NCI-H748 (cell line): ENCODE results near the gene TXNRD3.
"Not testable (repeated sequence)": the region's sequence is repeated elsewhere in the genome, so short reads cannot be mapped to it uniquely, and the experiment has no call there.

Experiments used
- DNase-seq: peaks from one replicate; lab custom pipeline; 2025; ENCODE audit not compliant: unreplicated experiment; lab: John Stamatoyannopoulos, UW

The TXNRD3 gene

DNA sequence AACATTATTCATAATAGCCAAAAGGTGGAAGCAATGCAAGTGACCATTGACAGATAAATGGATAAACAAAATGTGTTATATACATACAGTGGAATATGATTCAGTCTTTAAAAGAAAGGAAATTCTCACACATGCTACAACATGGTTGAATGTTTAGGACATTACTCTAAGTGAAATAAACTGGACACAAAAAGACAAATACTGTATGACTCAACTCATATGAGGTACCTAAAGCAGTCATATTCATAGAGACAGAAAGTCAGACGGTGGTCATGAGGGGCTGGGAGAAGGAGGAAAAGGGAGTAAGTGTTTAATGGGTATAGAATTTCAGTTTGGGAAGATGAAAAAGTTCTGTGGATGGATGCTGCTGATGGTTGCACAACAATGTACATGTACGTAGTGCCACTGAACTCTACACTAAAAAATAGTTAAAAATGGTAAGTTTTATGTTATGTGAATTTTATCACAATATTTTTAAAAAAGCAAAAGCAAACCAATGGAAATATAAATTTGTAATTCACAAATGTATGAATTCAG, 5.3 kb downstream of the TXNRD3 start:
- no peak for DNase-seq

GRCh38 chr3:126646674-126647073, 8.2 kb downstream of the TXNRD3 start:
- no peak for DNase-seq

DNA sequence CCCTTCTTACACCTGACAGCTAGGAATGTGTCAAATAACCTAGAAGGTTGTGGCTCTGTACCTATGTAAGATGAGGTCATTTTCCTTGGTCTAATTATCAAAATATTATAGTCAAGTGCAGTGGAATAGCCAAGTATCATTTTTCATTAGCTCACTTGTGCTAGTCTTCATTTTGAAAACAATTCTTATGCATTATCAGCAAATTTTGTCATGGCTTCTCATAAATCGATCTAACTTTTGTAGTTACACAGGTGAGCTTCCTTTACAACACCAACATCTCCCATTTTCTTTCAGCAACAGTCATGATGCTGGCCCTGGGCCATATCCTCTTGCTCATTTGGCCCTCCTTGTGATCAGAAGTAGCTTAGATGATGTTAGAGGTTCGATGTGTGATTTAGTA, 10.3 kb downstream of the TXNRD3 start:
- DNase-seq, result no peak

- no peak for DNase-seq
These were observed 16.1 kb downstream of the TXNRD3 start for GRCh38 chr3:126638790-126639189.

- DNase-seq, result no peak
These were observed 18.5 kb downstream of the TXNRD3 start for GRCh38 chr3:126636436-126636835.

DNA sequence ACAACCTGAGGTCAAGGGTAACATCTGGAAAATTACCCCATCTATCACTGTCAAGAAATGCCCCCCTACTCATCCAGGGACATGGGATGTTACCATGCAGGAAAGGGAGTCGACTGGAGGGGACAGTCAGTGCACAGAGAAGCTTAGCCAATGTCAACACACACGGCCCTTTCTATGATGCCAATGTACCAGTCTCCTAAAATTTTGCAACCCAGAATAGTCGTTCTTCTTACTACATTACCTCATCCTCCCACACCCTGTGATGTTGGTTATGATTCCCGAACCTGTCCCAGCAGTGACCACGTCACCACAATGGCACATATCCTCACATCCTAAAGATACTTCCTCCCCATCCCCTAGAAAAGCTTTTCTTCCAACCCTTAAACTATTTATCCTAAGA, 20.1 kb downstream of the TXNRD3 start:
- DNase-seq, result no peak

DNA sequence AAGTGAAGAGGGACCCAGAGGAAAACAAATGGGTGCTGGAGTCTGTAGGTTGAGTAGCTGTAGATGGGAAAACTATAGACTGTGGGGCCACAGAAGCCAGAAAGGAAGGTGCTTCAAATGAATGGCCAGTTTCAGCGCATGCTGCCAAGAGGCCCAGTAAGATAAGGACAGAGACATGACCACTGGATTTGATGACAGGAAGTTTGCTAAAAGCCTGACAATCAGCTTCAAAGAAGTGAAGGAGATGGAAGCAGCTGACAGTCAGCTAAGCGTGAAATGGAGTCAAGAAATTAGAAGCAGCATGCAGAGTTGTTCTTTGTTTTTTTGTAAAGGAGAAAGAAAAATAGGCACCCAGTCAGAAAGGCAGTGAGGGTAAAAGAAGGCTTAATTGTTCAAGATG, 24.9 kb downstream of the TXNRD3 start:
- DNase-seq, result no peak

DNA sequence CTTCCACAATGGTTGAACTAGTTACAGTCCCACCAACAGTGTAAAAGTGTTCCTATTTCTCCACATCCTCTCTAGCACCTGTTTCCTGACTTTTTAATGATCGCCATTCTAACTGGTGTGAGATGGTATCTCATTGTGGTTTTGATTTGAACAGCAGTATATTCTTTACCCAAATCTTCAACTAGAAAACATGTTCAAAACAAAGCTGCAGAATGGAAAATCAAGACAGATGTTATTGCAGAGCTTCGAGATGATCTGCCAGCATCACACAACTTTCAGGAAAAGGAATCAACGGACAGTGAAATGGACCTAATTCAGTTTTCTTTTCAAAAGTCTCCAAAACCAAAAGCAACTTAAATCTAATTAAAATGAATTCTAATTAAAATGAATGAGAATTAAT, 29.2 kb downstream of the TXNRD3 start:
- DNase-seq, result not testable (repeated sequence)

- no peak for DNase-seq
These were observed 32.2 kb downstream of the TXNRD3 start for GRCh38 chr3:126622694-126623093.

GRCh38 chr3:126621627-126622345, 33.1 kb downstream of the TXNRD3 start:
- no peak for DNase-seq

GRCh38 chr3:126621171-126621570, 33.8 kb downstream of the TXNRD3 start:
- DNase-seq, result no peak

GRCh38 chr3:126620738-126621137, 34.2 kb downstream of the TXNRD3 start:
- no peak for DNase-seq

- DNase-seq, result no peak
These were observed 36.2 kb downstream of the TXNRD3 start for GRCh38 chr3:126618760-126619159.

GRCh38 chr3:126618021-126618420, 36.9 kb downstream of the TXNRD3 start:
- DNase-seq, result no peak

DNA sequence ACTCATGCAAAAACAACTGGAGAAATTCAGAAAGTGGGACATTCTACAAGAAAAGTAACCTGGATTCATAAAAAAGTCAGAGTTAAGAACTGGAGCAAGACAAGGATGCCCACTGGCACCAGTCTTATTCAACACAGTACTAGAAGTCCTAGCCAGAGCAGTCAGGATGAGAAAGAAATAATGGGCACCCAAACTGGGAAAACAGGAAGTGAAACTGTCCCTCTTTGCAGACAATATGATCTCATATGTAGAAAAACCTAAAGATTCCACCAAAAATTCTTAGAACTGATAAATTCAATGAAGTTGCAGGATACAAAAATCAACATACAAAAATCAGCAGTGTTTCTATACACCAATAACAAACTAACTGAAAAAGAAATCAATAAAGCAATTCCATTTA, 37.4 kb downstream of the TXNRD3 start:
- DNase-seq, result no peak

DNA sequence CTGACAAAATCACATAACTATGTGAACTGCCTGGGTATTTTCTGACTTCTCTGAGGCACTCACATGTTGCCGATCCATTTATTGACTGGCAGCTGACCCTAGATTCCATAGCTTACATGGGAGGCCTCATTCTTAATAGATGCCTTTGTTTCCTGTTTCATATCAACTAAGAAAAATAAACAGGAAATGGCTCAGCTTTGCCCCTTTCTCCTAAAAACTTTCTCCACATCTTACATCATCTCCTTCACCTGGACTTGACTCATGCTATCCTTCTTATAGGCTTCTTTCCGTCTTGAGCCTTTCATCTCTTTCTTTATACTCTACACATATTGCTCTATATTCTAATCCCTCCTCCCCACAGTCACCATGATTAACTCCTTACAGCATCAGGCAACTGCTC, 38.0 kb downstream of the TXNRD3 start:
- DNase-seq, result no peak

DNA sequence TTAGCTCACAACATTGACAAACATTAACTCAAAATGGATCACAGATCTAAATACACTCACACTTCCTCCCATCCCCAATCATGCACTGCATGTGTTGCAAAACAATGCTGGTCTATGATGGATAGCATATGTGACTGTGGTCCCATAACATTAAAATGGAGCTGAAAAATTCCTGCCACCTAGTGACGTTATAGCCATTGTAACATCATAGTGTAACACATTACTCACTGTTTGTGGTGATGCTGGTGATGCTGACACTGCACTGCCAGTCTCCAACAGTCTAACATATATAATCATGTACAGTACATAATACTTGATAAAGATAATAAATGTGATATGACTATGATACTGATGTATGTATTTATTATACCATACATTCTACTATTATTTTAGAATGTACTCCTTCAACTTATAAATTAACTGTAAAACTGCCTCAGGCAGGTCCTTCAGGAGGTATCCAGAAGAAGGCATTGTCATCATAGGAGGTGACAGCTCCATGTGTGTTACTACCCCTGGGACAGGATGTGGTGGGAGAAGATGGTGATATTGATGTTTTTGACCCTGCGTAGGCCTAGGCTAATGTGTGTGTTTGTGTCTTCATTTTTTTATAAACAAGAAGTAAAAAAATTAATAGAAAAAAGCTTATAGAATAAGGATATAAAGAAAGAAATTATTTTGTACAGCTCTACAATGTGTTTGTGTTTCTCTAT, 41.3 kb downstream of the TXNRD3 start:
- DNase-seq, result no peak

DNA sequence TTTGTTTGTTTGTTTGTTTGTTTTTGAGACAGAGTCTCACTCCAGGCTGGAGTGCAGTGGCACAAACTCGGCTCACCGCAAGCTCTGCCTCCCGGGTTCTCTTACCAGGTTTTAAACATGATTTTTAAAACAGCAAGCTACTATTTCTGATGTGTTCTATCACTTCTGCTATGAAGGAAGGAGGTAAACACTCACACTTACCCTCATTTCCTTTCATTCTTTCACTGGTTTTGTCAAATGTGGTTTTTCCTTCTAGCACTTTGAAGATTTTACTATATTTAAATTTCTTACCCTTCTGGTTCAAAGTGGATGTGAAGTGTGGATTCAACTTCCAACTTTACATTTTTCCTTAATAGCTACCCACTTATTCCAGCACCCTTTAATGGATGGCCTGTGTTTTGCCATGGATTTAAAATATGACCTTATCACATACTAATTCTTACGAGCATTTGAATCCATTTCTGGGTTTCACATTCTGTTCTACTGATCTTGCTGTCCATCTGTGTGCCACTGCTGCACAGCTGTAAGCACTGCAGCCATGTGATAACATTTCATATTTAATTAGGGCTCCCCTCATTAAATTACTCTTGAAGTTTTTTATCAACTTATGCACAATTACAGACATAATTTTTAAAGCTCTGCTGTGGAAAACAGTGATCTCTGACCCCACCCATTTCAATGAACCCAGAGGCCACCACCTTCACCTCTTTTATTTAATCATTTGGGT, 42.3 kb downstream of the TXNRD3 start:
- DNase-seq, result no peak

DNA sequence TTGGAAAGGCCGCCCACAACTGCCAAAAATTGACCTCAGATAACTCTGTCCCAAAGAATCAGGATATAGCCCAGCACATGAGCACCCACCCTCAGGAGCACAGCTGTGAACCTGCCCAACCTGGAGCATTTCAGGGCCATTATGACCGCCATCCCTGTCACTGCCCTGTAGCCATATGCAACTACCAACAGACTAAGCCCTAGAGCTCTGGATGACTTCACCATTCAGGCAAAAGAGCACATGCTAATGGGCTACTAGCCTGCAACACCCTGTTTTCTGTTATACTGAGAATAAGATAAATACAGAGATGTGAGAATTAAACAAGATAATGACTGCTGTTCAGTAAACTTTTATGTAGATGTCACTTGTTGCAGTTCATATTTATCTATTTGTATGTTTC, 45.0 kb downstream of the TXNRD3 start:
- no peak for DNase-seq

GRCh38 chr3:126607214-126607908, 47.6 kb downstream of the TXNRD3 start:
- no peak for DNase-seq

DNA sequence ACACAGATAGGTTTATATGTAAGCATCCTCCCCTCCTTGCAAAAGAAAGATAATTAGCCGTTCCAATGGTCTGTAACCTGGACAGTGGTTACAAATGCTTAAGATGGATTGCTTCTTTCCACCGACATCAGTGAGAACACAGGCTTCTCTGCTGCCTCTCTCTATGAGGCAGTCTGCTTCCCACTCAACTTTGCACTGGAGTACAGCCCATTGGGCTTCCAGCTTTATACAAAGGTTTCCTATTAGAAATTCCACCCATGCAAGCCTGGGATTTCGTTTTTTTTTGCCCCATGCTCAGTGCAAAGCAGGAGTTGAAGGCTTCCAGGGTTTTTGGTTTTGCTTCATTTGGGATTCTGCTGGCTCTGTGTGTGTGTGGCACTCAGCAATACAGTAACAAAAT, 48.9 kb downstream of the TXNRD3 start:
- DNase-seq, result no peak
